Suprapubic skin (tissue), 4 donors: Measurements from ENCODE around the gene LRRC45. TPM values are rescaled to one million over a fixed set of nuclear protein-coding genes. Genes with fewer than 3 reads are reported as not detected.

Experiments used
- DNase-seq, 2 donors: peaks; one replicate each; pipeline ENCODE4 v3.0.0-alpha.2; 2019; ENCODE audit warnings: low spot score in 2 of 2
- H3K27ac ChIP-seq: fragments of 200-600 bp; sonication (generic); one replicate; pipeline ENCODE4 v1.5.1; 2019
- H3K27me3 ChIP-seq: fragments of 200-600 bp; sonication (generic); one replicate; pipeline ENCODE4 v1.5.1; 2019
- H3K36me3 ChIP-seq: fragments of 200-600 bp; sonication (generic); one replicate; pipeline ENCODE4 v1.5.1; 2019
- H3K4me1 ChIP-seq: fragments of 200-600 bp; sonication (generic); one replicate; pipeline ENCODE4 v1.5.1; 2019
- H3K4me3 ChIP-seq: fragments of 200-600 bp; sonication (generic); one replicate; pipeline ENCODE4 v1.5.1; 2019; ENCODE audit warnings: mild to moderate bottlenecking
- H3K9me3 ChIP-seq: fragments of 200-600 bp; sonication (generic); one replicate; pipeline ENCODE4 v1.5.1; 2019
- EP300 ChIP-seq: sonication (generic); formaldehyde crosslinking; IDR thresholded peaks from one replicate; pipeline ENCODE4 v1.6.1; 2017; ENCODE audit warnings: antibody characterized with exemption
- POLR2A ChIP-seq, 2 donors: fragments of 450-650 bp; IDR thresholded peaks; one replicate each; pipeline ENCODE4 v1.6.1; 2017; ENCODE audit warnings: antibody characterized with exemption in 2 of 2, mild to moderate bottlenecking in 2 of 2, moderate library complexity in 2 of 2
- POLR2AphosphoS5 ChIP-seq, 3 donors: sonication (generic); formaldehyde crosslinking; IDR thresholded peaks; one replicate each; pipeline ENCODE4 v1.6.1; 2017; ENCODE audit warnings: antibody characterized with exemption in 3 of 3
- WGBS: methylation state at CpG from one replicate; pipeline ENCODE4 v1.1.5; 2018; 5-methylcytosine and 5-hydroxymethylcytosine counted together
- total RNA-seq, 4 donors: library from RNA; depleted of rRNA; stranded (reverse); fragments of >200 nt; gene quantifications; one replicate each; pipeline ENCODE4 v1.1.0, GENCODE V29; 2016
- TF ChIP-seq, protein P1 (sequence below), 2 donors: fragments of 200-600 bp in 1 of 2; fragments of 450-650 bp in 1 of 2; sonication (generic) in 1 of 2; IDR thresholded peaks; one replicate each; pipeline ENCODE4 v1.5.1; 2016 to 2019; ENCODE audit warnings: antibody characterized with exemption in 2 of 2, mild to moderate bottlenecking in 1 of 2, moderate library complexity in 1 of 2

The LRRC45 gene
- total RNA-seq, 4 donors from 2014 or later = 14.1 to 18.7 (median 15.4) TPM

DNA sequence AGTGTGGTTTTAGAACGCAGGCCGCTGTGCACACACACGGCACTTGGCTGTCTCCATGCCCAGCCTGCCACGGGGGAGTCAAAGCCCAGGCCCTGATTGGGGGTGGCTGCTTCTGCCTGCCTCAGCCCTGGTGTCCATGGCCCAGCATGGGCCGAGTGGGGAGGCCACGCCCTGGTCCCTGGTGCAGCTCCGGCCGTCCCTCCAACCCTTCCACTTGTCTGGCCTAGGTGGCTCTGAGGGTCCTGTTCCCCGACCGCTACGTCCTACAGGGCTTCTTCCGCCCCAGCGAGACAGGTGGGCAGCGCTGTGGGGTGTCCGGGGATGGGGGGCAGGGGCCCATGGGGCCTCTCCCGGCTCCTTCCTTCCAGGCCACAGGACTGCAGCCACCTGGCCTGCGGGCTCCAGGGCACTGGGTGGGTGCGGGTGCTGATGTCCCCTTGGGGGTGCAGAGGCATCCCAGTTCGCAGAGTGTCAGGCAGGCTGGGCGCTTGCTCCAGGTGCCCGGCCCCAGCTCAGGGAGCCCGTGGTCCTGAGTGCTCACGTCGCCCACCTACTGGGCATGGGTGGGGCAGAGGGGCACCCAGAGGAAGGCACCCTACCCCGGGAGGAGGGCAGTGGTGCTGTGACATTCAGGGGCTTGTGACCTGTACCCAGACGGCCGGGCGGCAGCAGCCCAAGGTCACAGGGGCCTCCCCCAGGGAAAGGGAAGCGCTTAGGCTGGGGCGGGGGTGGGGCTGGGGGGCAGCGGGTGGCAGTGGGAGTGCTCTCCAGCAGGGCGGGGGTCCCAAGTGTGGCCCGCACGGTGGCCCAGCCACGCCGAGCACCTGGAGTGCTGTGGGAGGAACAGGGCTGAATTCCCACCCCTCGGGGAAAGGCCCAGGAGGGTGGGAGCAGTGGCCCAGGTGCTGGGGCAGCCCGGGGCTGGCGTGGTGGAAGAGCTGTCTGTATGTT is 12.3 kb upstream of the LRRC45 start:
- WGBS = 97% methylated on average over 7 of the region's 39 CpGs
- Histone ChIP-seq H3K4me1 (peaks cover 35% of the 10 kb centered on the region), H3K4me3 (no peak overlapping the region), H3K9me3 (no peaks in the 10 kb centered on the region), H3K27me3 (no peaks in the 10 kb centered on the region), H3K27ac (no peak overlapping the region), H3K36me3 (peaks cover 19% of the 10 kb centered on the region)
- TF ChIP-seq POLR2A (IDR thresholded peaks at IDR 0.05) (no peak), POLR2AphosphoS5 (IDR thresholded peaks at IDR 0.05) (no peak), EP300 (no peak)
- TF ChIP-seq, protein P1, sequence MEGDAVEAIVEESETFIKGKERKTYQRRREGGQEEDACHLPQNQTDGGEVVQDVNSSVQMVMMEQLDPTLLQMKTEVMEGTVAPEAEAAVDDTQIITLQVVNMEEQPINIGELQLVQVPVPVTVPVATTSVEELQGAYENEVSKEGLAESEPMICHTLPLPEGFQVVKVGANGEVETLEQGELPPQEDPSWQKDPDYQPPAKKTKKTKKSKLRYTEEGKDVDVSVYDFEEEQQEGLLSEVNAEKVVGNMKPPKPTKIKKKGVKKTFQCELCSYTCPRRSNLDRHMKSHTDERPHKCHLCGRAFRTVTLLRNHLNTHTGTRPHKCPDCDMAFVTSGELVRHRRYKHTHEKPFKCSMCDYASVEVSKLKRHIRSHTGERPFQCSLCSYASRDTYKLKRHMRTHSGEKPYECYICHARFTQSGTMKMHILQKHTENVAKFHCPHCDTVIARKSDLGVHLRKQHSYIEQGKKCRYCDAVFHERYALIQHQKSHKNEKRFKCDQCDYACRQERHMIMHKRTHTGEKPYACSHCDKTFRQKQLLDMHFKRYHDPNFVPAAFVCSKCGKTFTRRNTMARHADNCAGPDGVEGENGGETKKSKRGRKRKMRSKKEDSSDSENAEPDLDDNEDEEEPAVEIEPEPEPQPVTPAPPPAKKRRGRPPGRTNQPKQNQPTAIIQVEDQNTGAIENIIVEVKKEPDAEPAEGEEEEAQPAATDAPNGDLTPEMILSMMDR (IDR thresholded peaks at IDR 0.05) = no peak
- DNase-seq = no peak

DNA sequence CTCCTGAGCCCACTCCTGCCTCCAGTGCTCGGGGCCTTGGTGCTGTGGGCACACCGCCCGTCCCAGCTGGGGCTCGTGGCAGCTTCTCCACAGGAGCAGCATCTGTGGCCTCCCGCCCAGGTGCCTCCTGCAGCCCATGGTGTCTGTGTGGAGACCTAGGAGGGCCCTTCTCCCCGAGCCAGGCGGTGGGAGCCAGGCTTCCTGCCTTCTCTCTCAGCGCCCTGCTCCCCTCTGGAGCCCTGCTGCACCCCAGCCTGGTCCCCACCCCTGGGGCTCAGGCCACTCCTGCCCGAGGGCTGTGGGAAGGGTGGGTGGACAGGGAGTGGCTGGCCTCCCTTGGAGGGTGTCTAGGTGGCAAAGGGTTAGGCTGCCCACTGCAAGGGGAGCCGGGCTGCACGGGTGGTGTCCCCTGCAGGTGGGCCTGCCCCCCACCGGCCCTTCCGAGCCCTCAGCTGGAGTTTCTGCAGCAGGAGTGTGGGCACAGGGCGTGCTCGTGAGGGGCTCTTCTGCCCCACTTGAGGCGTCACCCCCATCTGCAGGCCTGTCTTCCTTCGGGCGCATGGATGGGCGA is 11.4 kb upstream of the LRRC45 start:
- Histone ChIP-seq H3K9me3 (no peaks in the 10 kb centered on the region), H3K27me3 (no peaks in the 10 kb centered on the region), H3K4me3 (no peak overlapping the region), H3K4me1 (peaks cover 26% of the 10 kb centered on the region), H3K36me3 (peaks cover 19% of the 10 kb centered on the region), H3K27ac (no peak overlapping the region)
- WGBS = no CpG with 5 or more reads among the region's 19 CpGs
- TF ChIP-seq, protein P1 (IDR thresholded peaks at IDR 0.05) = no peak
- no peak for TF ChIP-seq POLR2A (IDR thresholded peaks at IDR 0.05)
- TF ChIP-seq EP300 = no peak
- no peak for TF ChIP-seq POLR2AphosphoS5 (IDR thresholded peaks at IDR 0.05)
- DNase-seq = no peak

DNA sequence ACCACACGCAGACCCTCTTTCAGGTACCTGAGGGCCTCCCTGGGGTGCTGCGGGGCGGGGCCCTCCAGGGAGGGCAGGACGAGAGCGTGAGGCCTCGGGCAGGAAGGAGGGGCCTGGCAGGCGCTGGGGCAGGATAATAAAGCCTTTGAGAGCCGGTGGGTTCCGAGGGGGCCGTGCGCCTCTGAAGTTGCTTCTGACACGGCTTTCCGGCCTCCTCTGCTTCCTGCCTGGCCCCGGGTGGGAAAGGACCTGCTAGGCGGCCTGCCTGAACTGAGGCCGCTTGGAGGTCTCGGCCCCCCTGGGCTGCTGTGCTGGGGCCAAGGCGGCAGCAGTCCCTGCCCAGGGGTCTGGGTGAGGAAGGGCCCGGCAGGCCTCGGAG is 10.9 kb upstream of the LRRC45 start:
- Histone ChIP-seq H3K27me3 (no peaks in the 10 kb centered on the region), H3K9me3 (no peaks in the 10 kb centered on the region), H3K4me1 (peaks cover 26% of the 10 kb centered on the region), H3K27ac (no peak overlapping the region), H3K4me3 (no peak overlapping the region), H3K36me3 (peaks cover 19% of the 10 kb centered on the region)
- no peak for DNase-seq
- WGBS = 89% methylated on average over 10 of the region's 20 CpGs
- TF ChIP-seq POLR2AphosphoS5 (IDR thresholded peaks at IDR 0.05) (no peak), EP300 (no peak), POLR2A (IDR thresholded peaks at IDR 0.05) (no peak)
- TF ChIP-seq, protein P1 (IDR thresholded peaks at IDR 0.05) = no peak

DNA sequence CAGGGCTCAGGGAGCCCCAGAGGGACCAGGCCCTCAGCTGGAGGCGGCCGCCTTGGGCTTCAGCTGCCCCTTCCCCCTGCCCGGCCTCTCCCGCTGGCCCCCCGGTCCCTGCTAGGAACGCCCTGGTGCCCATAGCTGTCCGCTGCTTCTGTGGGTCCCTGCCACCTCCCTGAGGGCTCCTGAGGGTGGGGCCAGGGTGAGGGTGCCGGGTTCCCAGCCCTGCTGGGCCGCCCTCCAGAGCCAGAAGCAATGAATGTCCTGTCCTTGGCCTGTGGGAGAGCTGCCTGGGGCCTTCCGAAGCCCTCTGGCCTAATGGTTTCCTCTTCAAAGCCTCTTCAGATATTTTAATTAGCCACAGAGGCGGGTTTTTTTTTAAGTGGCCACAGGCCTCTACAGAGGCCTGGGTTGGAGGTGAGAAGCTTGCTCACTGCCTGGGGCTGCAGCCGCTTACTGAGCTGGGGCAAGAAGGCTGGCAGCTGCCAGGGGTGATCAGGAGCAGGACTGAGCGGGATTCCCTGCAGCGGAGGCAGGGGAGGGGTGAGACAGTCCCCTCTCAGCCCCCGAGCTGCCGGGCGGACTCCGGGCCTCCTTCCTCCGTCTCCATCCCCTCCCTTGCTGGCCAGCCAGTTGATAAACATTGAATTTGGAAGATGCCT is 10.3 kb upstream of the LRRC45 start:
- peaks cover 26% of the 10 kb centered on the region for H3K4me1 ChIP-seq
- no peak for TF ChIP-seq POLR2A (IDR thresholded peaks at IDR 0.05)
- TF ChIP-seq, protein P1 (IDR thresholded peaks at IDR 0.05) = no peak
- no peak for TF ChIP-seq POLR2AphosphoS5 (IDR thresholded peaks at IDR 0.05)
- no peak for TF ChIP-seq EP300
- no peak overlapping the region for H3K4me3 ChIP-seq
- H3K27ac ChIP-seq = no peak overlapping the region
- WGBS = 96% methylated on average over 8 of the region's 19 CpGs
- DNase-seq = no peak
- H3K9me3 ChIP-seq = no peaks in the 10 kb centered on the region
- H3K36me3 ChIP-seq = peaks cover 22% of the 10 kb centered on the region
- no peaks in the 10 kb centered on the region for H3K27me3 ChIP-seq

DNA sequence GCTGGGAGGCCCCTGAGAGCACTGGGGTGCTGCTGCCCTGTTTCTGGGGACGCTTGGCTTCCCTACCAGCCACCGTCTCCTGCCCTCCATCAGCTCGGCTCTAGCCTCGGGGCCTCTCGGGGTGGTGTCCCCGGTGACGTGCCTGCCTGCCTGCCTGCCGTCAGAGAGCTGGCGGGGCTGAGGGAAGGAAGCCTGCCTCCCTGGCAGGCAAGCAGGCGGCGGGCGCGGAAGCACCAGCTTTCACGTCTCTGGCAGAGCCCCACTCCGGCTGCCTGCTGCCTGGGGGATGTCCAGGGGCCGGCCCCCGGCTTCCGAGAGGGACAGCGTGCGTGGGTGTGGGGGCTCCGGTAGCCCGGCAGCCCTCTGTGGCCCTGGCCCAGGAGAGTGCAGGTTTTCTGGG is 9.8 kb upstream of the LRRC45 start:
- no peak overlapping the region for H3K4me3 ChIP-seq
- no peak overlapping the region for H3K27ac ChIP-seq
- no peaks in the 10 kb centered on the region for H3K27me3 ChIP-seq
- H3K36me3 ChIP-seq = peaks cover 23% of the 10 kb centered on the region
- no peak for DNase-seq
- TF ChIP-seq EP300 (no peak), POLR2AphosphoS5 (IDR thresholded peaks at IDR 0.05) (no peak), POLR2A (IDR thresholded peaks at IDR 0.05) (no peak)
- TF ChIP-seq, protein P1 (IDR thresholded peaks at IDR 0.05) = no peak
- peaks cover 26% of the 10 kb centered on the region for H3K4me1 ChIP-seq
- WGBS = 31% methylated on average over 11 of the region's 22 CpGs
- H3K9me3 ChIP-seq = no peaks in the 10 kb centered on the region
